ENCODE data around the gene ZCRB1.

GRCh38 chr12:42332301-42333285, 6.7 kb upstream of the ZCRB1 start:
- TF ChIP-seq, protein P1, sequence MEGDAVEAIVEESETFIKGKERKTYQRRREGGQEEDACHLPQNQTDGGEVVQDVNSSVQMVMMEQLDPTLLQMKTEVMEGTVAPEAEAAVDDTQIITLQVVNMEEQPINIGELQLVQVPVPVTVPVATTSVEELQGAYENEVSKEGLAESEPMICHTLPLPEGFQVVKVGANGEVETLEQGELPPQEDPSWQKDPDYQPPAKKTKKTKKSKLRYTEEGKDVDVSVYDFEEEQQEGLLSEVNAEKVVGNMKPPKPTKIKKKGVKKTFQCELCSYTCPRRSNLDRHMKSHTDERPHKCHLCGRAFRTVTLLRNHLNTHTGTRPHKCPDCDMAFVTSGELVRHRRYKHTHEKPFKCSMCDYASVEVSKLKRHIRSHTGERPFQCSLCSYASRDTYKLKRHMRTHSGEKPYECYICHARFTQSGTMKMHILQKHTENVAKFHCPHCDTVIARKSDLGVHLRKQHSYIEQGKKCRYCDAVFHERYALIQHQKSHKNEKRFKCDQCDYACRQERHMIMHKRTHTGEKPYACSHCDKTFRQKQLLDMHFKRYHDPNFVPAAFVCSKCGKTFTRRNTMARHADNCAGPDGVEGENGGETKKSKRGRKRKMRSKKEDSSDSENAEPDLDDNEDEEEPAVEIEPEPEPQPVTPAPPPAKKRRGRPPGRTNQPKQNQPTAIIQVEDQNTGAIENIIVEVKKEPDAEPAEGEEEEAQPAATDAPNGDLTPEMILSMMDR (IDR thresholded peaks at IDR 0.05 in 4 of 5, conservative IDR thresholded peaks at IDR 0.05 in 1 of 5): peak; percentile 55 to 71 (median 70)
- TF ChIP-seq POLR2A (IDR thresholded peaks at IDR 0.05): no peak
